ENCODE measurements around the gene BLACAT1. TPM values are rescaled to one million over a fixed set of nuclear protein-coding genes. Genes with fewer than 3 reads are reported as not detected.

BLACAT1 gene
- total and polyA plus RNA-seq, 2 of the 13 experiments (the other 11 are each of a cell fraction or from before 2014, with no cell fraction given): 1.2 to 2.8 TPM

DNA sequence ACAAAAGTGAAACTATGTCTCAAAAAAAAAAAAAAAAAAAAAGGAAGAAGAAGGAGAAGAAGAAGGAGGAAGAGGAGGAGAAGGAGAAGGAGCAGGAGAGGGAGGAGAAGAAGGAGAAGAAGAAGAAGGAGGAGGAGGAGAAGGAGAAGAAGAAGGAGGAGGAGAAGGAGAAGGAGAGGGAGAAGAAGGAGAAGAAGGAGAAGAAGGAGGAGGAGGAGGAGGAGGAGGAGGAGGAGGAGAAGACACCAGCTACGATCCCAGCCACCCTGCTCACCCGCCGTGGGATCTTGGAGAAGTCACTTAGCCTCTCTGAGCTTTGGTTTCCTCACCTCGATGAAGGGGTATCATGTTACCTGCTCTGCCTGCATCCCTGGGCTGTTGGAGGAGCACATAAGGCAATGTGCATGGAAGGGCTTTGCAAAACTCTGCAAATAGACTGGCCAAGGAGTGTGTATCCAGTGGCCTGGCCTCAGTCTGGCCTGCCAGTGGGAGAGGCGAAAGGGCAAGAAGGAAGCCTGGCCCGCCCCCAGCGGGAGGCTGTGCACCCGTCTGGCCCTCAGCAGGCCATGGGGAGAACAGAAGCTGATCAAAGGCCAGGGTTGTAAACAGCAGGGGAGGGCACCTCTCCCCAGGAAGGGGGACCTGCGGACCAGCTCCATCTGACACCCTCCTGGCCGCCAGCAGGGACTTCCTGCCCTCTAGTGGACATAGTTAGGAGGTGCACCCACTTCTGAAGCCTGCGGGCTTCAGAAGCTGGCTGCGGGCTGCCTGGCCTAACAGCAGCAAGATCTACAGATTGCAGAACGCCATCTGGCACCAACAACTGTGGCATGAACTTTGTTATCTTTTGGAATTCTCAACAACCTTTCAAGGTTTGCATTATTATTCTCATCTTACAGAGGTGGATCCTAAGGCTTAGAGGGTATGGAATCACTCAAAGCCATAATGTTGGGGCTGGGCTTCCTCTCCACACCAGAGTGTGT is 29.4 kb upstream of the BLACAT1 start (continued):
- TF ChIP-seq TERF1 (CRISPR knock-in tag; IDR thresholded peaks at IDR 0.05) (no peak), SIX1 (CRISPR knock-in tag; IDR thresholded peaks at IDR 0.05; ENCODE audit: borderline replicate concordance) (peak; percentile 75; the same call in 1 of the 2 replicates), ZNF432 (CRISPR knock-in tag; IDR thresholded peaks at IDR 0.05; ENCODE audit: borderline replicate concordance) (no peak), JUN (CRISPR knock-in tag; IDR thresholded peaks at IDR 0.05) (no peak), MIXL1 (CRISPR knock-in tag; IDR thresholded peaks at IDR 0.05) (peak; percentile 81), ZNF101 (CRISPR knock-in tag; IDR thresholded peaks at IDR 0.05; ENCODE audit: borderline replicate concordance, low read depth) (no peak), ZSCAN5A (CRISPR knock-in tag; IDR thresholded peaks at IDR 0.05; ENCODE audit: borderline replicate concordance) (no peak), GABPA (IDR thresholded peaks at IDR 0.05; ENCODE audit: low read depth, low read length) (no peak), GABPA (CRISPR knock-in tag; IDR thresholded peaks at IDR 0.05; ENCODE audit: low read depth) (no peak), RXRB (CRISPR knock-in tag; IDR thresholded peaks at IDR 0.05; ENCODE audit: borderline replicate concordance) (peak; percentile 87), TP53 (CRISPR knock-in tag; conservative IDR thresholded peaks at IDR 0.05) (no peak), KDM6A (CRISPR knock-in tag; IDR thresholded peaks at IDR 0.05; ENCODE audit: low read depth) (no peak), TFE3 (CRISPR knock-in tag; IDR thresholded peaks at IDR 0.05) (no peak), ZNF12 (CRISPR knock-in tag; IDR thresholded peaks at IDR 0.05) (no peak), YY1 (IDR thresholded peaks at IDR 0.05; ENCODE audit: insufficient read depth, insufficient replicate concordance, low read depth, low read length) (peak; percentile 36), IRF1 (CRISPR knock-in tag; IDR thresholded peaks at IDR 0.05; ENCODE audit: low read depth) (no peak), HNRNPL (IDR thresholded peaks at IDR 0.05; ENCODE audit: low read depth, low read length) (0 out of 2 replicates have a peak, but pooled peaks have one; percentile 54), HHEX (CRISPR knock-in tag; IDR thresholded peaks at IDR 0.05) (0 out of 2 replicates have a peak, but pooled peaks have one; percentile 21)
- TF ChIP-seq, protein P1, sequence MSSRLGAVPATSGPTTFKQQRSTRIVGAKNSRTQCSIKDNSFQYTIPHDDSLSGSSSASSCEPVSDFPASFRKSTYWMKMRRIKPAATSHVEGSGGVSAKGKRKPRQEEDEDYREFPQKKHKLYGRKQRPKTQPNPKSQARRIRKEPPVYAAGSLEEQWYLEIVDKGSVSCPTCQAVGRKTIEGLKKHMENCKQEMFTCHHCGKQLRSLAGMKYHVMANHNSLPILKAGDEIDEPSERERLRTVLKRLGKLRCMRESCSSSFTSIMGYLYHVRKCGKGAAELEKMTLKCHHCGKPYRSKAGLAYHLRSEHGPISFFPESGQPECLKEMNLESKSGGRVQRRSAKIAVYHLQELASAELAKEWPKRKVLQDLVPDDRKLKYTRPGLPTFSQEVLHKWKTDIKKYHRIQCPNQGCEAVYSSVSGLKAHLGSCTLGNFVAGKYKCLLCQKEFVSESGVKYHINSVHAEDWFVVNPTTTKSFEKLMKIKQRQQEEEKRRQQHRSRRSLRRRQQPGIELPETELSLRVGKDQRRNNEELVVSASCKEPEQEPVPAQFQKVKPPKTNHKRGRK (CRISPR knock-in tag; IDR thresholded peaks at IDR 0.05): no peak
- TF ChIP-seq, protein P2, sequence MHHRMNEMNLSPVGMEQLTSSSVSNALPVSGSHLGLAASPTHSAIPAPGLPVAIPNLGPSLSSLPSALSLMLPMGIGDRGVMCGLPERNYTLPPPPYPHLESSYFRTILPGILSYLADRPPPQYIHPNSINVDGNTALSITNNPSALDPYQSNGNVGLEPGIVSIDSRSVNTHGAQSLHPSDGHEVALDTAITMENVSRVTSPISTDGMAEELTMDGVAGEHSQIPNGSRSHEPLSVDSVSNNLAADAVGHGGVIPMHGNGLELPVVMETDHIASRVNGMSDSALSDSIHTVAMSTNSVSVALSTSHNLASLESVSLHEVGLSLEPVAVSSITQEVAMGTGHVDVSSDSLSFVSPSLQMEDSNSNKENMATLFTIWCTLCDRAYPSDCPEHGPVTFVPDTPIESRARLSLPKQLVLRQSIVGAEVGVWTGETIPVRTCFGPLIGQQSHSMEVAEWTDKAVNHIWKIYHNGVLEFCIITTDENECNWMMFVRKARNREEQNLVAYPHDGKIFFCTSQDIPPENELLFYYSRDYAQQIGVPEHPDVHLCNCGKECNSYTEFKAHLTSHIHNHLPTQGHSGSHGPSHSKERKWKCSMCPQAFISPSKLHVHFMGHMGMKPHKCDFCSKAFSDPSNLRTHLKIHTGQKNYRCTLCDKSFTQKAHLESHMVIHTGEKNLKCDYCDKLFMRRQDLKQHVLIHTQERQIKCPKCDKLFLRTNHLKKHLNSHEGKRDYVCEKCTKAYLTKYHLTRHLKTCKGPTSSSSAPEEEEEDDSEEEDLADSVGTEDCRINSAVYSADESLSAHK (CRISPR knock-in tag; IDR thresholded peaks at IDR 0.05; ENCODE audit: borderline replicate concordance): no peak

Data from HepG2 (cell line).